Tibial nerve (tissue), 4 donors: ENCODE data around the gene VPS26B.

ENCODE experiments used
- EP300 ChIP-seq, 2 donors: sonication (generic); formaldehyde crosslinking; IDR thresholded peaks; one replicate each; pipeline ENCODE4 v1.6.1; 2017; ENCODE audit warnings: antibody characterized with exemption in 2 of 2, mild to moderate bottlenecking in 1 of 2
- POLR2A ChIP-seq, 2 donors: fragments of 450-650 bp; IDR thresholded peaks; one replicate each; pipeline ENCODE4 v1.6.1; 2017; ENCODE audit warnings: antibody characterized with exemption in 2 of 2, mild to moderate bottlenecking in 2 of 2, moderate library complexity in 2 of 2
- TF ChIP-seq, protein P1 (sequence below), 5 experiments: fragments of 200-600 bp in 3 of 5; fragments of 450-650 bp in 2 of 5; sonication (generic) in 3 of 5; IDR thresholded peaks; one replicate each; pipeline ENCODE4 v1.5.1; 2016 to 2019; ENCODE audit warnings: antibody characterized with exemption in 5 of 5, mild to moderate bottlenecking in 3 of 5, moderate library complexity in 2 of 5

DNA sequence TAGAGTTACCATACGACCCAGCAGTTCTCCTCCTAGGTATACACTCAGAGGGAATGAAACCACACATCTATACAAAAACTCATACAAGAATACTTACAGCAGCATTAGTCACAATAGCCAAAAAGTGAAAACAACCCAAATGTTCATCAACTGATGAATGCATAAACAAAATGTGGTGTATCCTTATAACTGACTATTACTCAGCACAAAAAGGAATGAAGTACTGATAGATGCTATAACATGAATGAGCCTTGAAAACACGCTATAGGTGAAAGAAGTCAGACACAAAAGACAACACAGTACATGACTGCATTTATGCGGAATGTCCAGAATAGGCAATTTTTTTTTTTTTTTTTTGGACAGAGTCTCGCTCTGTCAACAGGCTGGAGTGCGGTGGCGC lies 23.8 kb upstream of the VPS26B start:
- TF ChIP-seq POLR2A (IDR thresholded peaks at IDR 0.05) = no peak
- TF ChIP-seq, protein P1, sequence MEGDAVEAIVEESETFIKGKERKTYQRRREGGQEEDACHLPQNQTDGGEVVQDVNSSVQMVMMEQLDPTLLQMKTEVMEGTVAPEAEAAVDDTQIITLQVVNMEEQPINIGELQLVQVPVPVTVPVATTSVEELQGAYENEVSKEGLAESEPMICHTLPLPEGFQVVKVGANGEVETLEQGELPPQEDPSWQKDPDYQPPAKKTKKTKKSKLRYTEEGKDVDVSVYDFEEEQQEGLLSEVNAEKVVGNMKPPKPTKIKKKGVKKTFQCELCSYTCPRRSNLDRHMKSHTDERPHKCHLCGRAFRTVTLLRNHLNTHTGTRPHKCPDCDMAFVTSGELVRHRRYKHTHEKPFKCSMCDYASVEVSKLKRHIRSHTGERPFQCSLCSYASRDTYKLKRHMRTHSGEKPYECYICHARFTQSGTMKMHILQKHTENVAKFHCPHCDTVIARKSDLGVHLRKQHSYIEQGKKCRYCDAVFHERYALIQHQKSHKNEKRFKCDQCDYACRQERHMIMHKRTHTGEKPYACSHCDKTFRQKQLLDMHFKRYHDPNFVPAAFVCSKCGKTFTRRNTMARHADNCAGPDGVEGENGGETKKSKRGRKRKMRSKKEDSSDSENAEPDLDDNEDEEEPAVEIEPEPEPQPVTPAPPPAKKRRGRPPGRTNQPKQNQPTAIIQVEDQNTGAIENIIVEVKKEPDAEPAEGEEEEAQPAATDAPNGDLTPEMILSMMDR (IDR thresholded peaks at IDR 0.05) = no peak
- TF ChIP-seq EP300 (IDR thresholded peaks at IDR 0.05) = no peak
